OCI-LY3 (cell line): ENCODE data around the gene SEPTIN10.
A peak's percentile ranks its signal among the peaks of the same experiment; 100 is the strongest.

Experiments used
- H2AFZ ChIP-seq: fragments of 200-600, 300-600 bp; shearing (Covaris generic); 2 replicates; pipeline ENCODE4 v1.6.0; 2014; ENCODE audit warnings: antibody characterized with exemption, low read depth, low read length
- H3K27ac ChIP-seq: fragments of 200-600, 300-600 bp; sonication (generic); 2 replicates; pipeline ENCODE4 v1.5.1; 2014; ENCODE audit warnings: mild to moderate bottlenecking, low read length, moderate library complexity, mixed read lengths
- H3K27me3 ChIP-seq: fragments of 200-600, 300-600 bp; sonication (generic); 2 replicates; pipeline ENCODE4 v1.6.1; 2014; ENCODE audit warnings: low read depth, low read length, mixed read lengths
- H3K36me3 ChIP-seq: fragments of 200-600, 300-600 bp; sonication (generic); replicated peaks from 2 replicates; pipeline ENCODE3; 2014; ENCODE audit warnings: low read depth, low read length, mixed read lengths
- H3K4me1 ChIP-seq: fragments of 300-600, 200-600 bp; sonication (generic); 2 replicates; pipeline ENCODE4 v1.6.1; 2014; ENCODE audit warnings: low read length, mixed read lengths
- H3K4me2 ChIP-seq: fragments of 200-600, 300-600 bp; sonication (generic); 2 replicates; pipeline ENCODE4 v1.6.1; 2014; ENCODE audit warnings: low read length, mixed read lengths
- H3K4me3 ChIP-seq: fragments of 300-600, 200-600 bp; sonication (generic); 2 replicates; pipeline ENCODE4 v1.5.1; 2014; ENCODE audit warnings: antibody characterized with exemption, mild to moderate bottlenecking, low read length, moderate library complexity
- H3K79me2 ChIP-seq: fragments of 300-600, 200-600 bp; shearing (Covaris generic); 2 replicates; pipeline ENCODE4 v1.6.1; 2014; ENCODE audit warnings: mild to moderate bottlenecking, low read length, mixed read lengths
- H3K9ac ChIP-seq: fragments of 300-600, 200-600 bp; shearing (Covaris generic); 2 replicates; pipeline ENCODE4 v1.6.0; 2014; ENCODE audit warnings: mild to moderate bottlenecking, low read length, moderate library complexity
- H3K9me3 ChIP-seq: fragments of 200-600, 300-600 bp; shearing (Covaris generic); 2 replicates; pipeline ENCODE4 v1.6.1; 2014; ENCODE audit warnings: low read length, mixed read lengths; ENCODE audit not compliant: insufficient read depth
- H4K20me1 ChIP-seq: fragments of 200-600, 300-600 bp; sonication (generic); 2 replicates; pipeline ENCODE4 v1.6.1; 2016; ENCODE audit warnings: low read length, mixed read lengths; ENCODE audit not compliant: insufficient read depth
- CTCF ChIP-seq: fragments of 200-600, 300-600 bp; sonication (generic); IDR thresholded peaks from 2 replicates; pipeline ENCODE4 v1.5.1; 2014; ENCODE audit warnings: antibody characterized with exemption, low read length, low read depth
- EZH2phosphoT487 ChIP-seq: fragments of 200-600 bp; shearing (Covaris generic); IDR thresholded peaks from 2 replicates; pipeline ENCODE4 v1.6.1; 2018; ENCODE audit warnings: antibody characterized with exemption, mixed run types, low read depth

The SEPTIN10 gene

DNA sequence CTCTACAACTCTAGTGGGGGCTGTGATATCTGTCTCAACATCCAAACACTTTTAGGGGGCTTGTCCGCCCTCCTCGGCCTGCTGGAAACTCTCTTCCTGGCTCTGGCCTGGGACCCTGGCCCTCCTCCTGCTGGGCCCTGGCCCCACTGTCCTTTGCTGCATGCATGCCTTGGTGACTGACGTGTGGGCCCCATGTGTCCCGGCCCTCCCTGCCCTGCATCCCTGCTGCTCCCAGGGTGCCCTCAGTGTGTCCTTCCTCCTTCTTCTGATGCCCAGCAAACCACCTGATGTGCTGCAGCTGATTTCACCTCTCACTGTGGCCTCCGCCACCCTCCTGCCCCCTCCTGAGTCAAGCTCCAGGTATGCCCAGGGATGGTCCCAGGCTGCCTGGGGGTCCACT lies 101.7 kb downstream of the SEPTIN10 start:
- TF ChIP-seq EZH2phosphoT487 (no peak), CTCF (no peak)
- H3K4me2 ChIP-seq: no peak overlapping the region
- peaks cover 21% of the 10 kb centered on the region for H3K4me1 ChIP-seq

GRCh38 chr2:109511168-109511567 lies 102.6 kb downstream of the SEPTIN10 start:
- no peak overlapping the region for H3K27ac ChIP-seq
- H3K9me3 ChIP-seq: no peaks in the 10 kb centered on the region
- H3K4me1 ChIP-seq: peaks cover 19% of the 10 kb centered on the region
- no peaks in the 10 kb centered on the region for H3K36me3 ChIP-seq
- no peak overlapping the region for H3K4me2 ChIP-seq
- H2AFZ ChIP-seq: no peak overlapping the region
- no peaks in the 10 kb centered on the region for H4K20me1 ChIP-seq
- H3K27me3 ChIP-seq: no peaks in the 10 kb centered on the region
- TF ChIP-seq CTCF (no peak), EZH2phosphoT487 (no peak)
- no peak overlapping the region for H3K4me3 ChIP-seq
- no peaks in the 10 kb centered on the region for H3K79me2 ChIP-seq
- H3K9ac ChIP-seq: no peak overlapping the region

More for the DNA sequence above, 101.7 kb downstream of the SEPTIN10 start:
- Histone ChIP-seq H2AFZ (no peak overlapping the region), H3K9me3 (no peaks in the 10 kb centered on the region), H3K27me3 (no peaks in the 10 kb centered on the region), H3K27ac (no peak overlapping the region), H3K79me2 (no peaks in the 10 kb centered on the region), H4K20me1 (no peaks in the 10 kb centered on the region), H3K4me3 (no peak overlapping the region), H3K9ac (no peak overlapping the region), H3K36me3 (no peaks in the 10 kb centered on the region)

- no peak overlapping the region for H3K9ac ChIP-seq
- peaks cover 18% of the 10 kb centered on the region for H3K4me1 ChIP-seq
- H3K27ac ChIP-seq: no peak overlapping the region
- H2AFZ ChIP-seq: no peak overlapping the region
- H3K4me2 ChIP-seq: no peak overlapping the region
- no peaks in the 10 kb centered on the region for H3K79me2 ChIP-seq
- H3K27me3 ChIP-seq: no peaks in the 10 kb centered on the region
- no peaks in the 10 kb centered on the region for H4K20me1 ChIP-seq
- no peaks in the 10 kb centered on the region for H3K9me3 ChIP-seq
- H3K36me3 ChIP-seq: no peaks in the 10 kb centered on the region
- TF ChIP-seq CTCF (peak; percentile 80), EZH2phosphoT487 (no peak)
- H3K4me3 ChIP-seq: no peak overlapping the region
Observed at GRCh38 chr2:109510136-109511028, 103.4 kb downstream of the SEPTIN10 start.

DNA sequence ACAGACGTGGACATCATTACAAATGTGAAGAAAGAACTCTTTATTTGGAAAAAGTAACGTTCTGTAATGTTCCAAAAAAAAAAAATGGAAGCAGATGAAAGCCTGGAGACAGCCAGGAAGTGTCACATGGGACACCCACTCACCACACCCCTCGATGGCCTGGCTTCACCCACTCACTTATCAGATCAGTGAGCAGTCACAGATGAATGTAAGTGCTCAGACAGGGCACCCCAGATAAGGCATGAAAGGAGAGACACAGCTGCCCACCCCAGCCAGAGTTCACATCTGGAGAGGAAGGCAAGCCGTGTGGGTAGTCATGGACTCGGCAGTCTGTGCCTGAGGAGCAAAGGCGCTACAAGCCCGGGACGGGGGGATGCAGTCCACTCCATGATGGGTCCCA lies 105.2 kb downstream of the SEPTIN10 start:
- no peak overlapping the region for H3K27ac ChIP-seq
- H3K9ac ChIP-seq: no peak overlapping the region
- TF ChIP-seq EZH2phosphoT487: no peak
- no peak for TF ChIP-seq CTCF
- no peak overlapping the region for H2AFZ ChIP-seq
- H3K4me2 ChIP-seq: no peak overlapping the region
- H3K27me3 ChIP-seq: no peaks in the 10 kb centered on the region
- H4K20me1 ChIP-seq: no peaks in the 10 kb centered on the region
- no peaks in the 10 kb centered on the region for H3K79me2 ChIP-seq
- H3K9me3 ChIP-seq: no peaks in the 10 kb centered on the region
- H3K4me1 ChIP-seq: peaks cover 3% of the 10 kb centered on the region
- no peak overlapping the region for H3K4me3 ChIP-seq
- no peaks in the 10 kb centered on the region for H3K36me3 ChIP-seq
